ENCODE data around the gene SLC37A1.

The SLC37A1 gene

DNA sequence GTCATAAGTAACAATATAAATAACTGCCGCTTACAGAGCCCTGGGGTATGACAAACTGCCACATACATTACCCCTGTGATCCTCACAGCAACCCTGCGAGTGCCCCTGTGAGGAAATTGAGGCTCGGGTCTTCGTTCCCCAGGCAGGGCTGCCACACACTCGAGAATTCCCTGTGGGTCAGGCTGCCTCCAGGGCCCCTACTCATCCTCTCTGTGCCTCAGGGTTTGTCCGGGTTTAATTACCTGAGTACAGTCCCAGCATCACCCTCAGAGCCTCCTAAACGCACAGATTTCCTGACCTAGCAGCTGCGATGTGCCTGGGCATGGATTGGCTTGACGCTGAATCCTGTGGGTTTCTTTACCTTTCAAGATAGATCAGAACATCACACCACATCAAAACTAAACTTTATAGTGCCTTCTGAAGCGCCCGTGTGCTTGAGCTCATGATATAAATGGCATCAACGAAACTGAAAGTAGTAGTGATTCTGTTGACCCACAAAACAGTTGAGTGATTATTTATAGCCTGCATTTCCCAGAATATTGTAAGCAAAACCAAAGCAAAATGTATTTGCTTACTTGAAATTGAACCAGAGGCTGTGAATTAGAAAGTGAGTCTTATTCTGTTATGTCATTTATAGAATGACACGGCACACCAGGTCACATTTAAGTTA lies 14.0 kb downstream of the SLC37A1 start:
- no peak for DNase-seq (ENCODE audit: low spot score)

DNA sequence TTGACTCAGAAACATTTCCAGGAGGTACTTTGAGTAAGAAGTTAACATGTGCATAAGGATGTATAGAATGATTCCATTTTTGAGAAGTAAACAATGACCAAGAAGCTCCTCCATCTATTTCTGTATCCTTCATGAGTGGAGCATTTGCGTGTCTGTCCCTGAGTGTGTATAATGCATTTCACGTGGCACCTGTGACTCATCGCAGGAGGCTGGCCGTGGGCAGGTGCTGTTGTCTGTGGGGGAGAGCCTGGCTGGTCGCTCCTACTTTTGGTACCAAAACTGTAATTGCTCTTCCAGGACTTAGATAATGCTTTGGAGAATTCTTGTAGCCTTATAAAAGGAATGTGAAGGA lies 16.5 kb downstream of the SLC37A1 start:
- no peak for DNase-seq (ENCODE audit: low spot score)

DNA sequence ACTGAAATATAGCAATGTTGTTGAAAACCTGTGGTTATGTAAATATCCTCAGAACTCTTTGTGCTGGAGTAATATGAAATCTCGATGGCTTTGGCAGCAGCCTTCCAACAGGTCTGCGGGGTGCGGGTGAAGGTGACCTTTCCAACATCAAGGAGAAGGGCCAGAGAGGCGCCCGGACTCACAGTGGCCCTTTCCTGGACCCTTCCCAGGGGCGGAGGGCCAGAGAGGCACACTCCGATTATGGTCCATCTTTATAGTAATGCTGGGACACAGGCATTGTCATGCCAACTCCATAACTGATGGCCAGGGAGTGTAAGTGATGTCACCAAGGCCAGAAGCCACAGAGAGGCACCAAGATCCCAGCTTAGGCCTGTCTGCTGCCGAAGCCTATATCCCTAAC lies 18.1 kb downstream of the SLC37A1 start:
- DNase-seq (ENCODE audit: low spot score) = no peak

DNA sequence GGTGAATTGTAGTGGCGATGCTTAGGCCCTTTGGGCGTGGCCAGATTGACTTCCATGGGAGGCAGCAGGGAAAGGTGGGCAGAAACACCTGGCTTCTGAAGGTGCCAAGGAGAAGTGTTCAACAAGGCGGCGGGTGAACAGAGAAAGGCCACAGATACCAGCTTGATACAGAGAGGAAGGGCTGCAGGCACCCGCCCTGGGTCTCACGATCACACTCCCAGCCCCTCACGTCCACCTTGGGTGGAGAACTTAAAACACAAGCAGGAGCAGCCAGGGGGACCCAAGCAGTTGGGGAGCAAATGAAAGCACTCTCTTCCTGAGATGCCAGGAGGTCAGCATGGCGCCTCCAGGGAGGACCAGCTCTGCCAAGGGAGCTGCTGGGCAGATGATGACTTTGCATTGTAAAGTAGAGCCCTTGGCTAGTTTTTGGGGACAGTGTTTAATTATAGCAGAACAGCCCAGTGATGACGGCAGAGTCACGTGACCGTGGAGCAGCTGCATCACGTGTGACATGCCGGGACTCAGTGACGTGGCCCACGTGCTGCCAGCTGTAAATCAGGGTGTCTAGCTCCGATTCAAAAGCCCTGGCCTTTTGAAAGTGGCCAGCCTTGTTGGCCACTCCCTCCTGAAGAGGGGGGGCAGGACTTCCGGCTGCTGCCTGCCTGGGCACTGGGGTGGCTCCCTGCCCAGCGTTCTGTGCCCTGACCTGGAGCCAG lies 19.0 kb downstream of the SLC37A1 start:
- DNase-seq (ENCODE audit: low spot score) = no peak

DNA sequence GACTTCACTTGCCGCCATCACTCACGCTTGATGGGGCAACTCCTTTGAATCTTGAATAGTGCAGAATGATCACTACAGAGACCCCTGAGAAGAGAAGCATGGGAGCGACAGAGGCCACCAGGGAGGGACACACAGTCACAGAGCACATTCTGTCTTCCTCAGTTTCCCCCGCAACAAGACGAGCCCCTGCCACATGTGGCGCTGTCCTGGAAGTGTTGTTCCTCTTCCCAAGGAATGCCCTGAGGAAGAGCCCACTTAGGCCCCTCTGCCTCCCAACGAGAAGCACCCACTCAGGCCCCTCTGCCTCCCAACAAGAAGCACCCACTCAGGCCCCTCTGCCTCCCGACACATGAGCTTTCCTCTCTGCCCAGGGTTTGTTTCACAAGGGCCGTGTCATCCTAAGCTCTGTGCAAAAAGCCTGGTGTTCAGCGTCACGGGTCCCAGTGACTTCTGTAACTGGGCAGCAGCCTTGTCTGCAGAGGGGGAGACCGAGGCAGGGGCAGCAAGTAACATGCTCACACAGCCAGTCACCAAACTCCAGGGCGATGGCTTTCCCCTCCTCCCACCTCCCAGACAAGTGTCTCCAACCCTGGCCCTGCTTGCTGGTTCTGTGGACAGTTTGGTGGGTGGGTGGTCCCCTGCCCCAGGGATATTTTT lies 19.8 kb downstream of the SLC37A1 start:
- DNase-seq (ENCODE audit: low spot score) = no peak

DNA sequence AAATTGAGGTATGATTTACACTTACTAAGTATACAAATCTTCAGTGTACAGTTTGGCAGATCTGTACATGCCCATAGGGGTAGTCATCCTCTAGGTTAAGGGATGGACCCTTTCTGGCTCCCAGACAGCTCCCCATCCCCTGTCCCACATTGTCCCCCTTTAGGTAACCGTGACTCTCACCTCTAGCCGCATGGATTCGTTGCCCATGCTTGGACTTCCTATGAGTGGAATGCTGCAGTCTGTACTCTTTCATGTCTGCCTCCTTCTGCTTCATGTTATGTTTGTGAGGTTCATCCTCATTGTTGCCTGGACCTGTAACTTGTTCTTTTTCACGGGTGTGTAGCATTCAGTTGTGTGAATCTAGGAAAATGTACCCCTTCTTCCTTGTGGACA lies 20.3 kb downstream of the SLC37A1 start:
- DNase-seq (ENCODE audit: low spot score) = no peak

DNA sequence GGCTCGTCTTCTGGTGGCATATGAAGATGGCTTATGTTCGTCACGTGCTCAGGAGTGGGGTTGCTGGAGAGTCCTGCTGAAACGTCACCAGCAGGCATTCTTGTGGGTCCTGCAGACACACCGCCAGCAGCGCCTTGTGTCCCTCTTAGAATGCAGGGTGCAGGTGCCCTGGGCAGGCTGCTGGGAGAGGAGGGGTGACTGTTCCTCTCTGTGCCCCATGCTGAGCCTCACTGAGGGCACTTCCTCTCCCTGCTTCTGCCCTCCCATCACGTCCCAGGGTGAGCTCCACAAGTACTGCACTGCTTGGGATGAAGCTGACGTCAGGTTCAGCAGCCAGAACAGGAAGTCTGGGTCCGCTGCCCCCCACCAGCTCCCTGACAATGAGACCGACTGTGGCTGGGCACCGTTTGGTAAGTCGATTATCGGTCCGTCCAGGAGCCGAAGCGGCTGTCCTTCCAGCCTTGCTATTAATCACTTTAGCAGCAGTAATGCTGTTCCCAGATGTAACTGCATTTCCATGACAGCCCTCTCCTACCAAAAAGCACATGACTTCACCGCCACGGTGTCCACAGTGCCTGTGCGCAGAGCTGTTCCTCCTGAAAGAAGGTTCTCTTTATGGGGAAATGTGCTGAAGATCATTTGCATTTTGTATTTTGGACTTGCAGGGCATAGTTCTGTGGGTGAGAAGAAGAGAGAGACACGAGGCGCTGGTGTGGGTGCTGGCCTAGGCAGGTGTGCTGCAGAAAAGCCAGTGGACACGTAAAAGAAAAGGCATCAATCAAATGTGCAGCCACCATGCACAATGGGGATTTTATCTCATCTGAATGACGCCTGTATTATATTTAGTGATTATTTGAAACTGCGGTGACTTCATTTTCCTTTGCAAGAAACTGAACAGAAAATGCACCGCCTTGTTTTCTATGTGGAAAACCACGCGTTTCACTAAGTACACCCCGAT lies 21.0 kb downstream of the SLC37A1 start:
- DNase-seq (ENCODE audit: low spot score) = no peak

DNA sequence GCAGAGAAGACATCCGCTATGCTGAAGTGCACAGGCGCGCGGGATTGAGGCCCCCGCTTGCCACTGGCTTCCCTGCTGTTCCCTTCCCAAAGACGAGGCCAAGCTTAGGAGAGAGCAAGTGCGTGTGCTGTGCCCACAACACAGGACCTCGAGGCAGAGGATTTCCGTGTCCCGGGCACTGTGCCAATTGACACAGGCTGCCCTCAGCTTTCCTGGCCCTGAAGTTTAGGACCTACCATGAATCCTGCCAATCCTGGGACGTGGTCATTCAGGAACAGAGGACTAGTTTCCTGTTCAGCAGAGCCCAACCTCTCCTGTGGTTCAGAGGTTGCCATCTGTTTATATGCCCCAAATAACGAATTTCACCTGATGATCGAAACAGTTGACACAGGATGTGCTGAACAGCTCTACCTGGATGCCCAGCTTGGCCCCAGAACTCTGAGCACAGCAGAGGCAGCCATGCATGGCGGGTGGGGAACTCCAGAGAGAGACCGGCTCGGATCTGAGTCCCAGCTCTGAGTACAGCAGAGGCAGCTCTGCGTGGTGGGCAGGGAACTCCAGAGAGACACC lies 22.0 kb downstream of the SLC37A1 start:
- no peak for DNase-seq (ENCODE audit: low spot score)

DNA sequence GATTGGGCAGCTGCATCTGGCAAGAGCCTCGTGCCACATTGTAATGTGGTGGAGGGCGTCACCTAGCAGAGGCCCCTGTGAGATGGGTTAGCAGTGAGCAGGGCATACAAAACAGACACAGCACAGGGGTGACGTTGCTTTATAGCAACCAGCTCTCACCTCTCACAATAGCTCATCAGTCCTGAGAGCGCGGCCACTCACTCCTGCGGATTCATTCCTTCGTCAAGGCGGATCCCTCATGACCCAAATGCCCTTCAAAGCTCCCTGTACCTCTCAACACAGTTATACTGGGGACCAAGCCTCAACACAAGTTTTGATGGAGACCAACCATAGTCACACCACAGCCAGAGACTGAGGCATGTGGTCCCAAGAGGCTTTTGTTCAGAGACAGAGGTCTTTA lies 22.9 kb downstream of the SLC37A1 start:
- DNase-seq (ENCODE audit: low spot score) = no peak

DNA sequence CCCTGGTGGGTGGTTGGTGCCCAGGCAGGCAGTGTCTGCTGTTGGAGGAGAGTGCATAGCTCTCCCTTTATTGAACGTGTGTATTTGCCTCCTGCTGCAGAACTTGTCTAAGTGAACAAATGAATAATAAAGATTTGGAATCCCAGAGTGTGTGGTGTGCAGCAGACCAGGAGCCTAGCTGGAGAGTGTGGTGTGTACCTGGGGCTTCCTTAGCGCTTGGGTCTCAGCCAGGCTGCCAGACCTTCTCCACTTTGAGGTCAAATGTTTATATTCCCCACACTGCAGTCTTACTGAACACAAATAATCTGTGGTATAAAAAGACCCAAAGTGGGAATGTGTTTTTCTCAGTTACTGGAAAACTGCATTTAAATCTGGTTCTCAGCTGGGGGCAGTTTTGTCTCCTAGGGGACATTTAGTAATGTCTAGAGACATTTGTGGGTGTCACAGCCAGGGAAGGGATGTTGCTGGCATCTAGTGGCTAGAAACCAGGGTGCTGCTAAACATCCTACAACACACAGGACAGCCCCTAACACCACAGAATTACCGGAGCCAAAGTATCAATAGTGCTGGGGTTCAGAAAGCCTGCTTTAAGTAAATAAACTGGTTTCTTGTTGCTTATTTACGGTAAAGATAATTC lies 23.6 kb downstream of the SLC37A1 start:
- no peak for DNase-seq (ENCODE audit: low spot score)

DNA sequence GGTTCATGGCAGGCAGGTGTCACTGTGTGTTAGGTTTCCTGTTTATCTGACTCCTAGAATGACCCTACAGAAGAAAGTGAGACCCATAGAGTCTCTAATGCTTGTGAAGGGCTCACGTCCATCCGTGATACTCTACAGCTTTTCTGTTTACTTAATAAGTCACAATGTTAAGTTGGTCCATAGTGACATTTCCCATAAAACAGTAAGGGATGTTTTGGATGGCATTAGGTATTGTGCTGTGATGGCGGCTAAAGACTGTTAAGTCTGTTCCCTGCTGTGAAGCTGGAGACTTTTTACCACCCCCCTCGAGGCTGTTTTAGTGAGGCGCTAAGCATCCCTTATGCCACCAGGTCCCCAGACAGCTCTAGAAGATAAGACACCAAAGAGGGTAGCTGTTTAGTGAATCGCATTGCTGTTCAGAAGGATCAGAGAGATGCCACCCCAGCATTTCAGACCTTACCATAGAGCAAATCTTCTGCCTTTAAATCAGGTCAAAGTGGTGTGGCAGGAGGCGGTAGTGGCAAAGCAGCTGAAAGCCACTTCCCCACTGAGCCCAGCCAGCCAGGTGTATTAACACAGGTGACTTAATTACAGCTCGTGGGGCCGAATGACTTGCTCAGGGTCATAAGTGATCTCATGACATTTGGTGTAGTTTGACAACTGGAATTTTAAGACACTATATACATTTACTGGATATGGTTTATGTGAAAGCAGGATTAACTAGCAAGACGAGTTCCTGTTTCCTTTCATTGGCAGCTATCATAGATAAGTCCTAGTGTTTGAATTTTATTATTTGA lies 25.0 kb downstream of the SLC37A1 start:
- no peak for DNase-seq (ENCODE audit: low spot score)

DNA sequence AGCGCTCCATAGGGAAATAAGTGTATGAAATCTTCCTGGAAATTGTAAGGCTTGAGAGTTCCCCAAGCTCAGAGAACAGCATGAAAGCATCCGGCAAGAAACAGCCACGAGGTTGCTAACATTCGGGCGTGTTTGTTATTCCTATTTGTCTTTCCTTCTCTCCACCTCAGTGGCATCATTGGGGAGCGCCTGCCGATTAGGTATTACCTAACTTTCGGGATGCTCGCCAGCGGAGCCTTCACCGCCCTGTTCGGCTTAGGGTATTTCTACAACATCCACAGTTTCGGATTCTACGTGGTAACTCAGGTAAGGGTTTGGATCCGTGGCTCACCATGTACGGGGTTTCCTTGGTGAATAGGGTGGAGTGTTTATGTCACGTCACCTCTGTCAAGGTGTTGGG lies 25.7 kb downstream of the SLC37A1 start:
- no peak for DNase-seq (ENCODE audit: low spot score)

DNA sequence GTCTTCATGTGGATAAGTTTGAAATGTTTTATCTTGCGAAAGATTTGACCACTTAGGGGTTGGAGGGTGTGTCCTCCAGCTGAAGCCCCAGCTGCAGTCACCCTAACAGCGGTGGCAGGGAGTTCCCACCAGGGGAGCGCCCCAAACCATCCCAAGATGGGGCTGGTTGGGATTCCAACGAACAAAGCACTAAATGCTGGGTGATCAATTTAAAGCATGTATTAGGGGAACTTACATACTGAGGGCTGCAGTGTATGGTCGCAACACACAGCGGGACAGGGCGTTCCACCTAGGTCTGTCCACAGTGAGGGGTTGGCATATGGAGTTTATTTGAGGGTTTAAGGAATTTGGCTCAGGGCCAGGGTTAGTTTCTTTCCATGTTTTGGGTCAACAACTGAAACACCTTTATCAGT lies 26.3 kb downstream of the SLC37A1 start:
- no peak for DNase-seq (ENCODE audit: low spot score)

DNA sequence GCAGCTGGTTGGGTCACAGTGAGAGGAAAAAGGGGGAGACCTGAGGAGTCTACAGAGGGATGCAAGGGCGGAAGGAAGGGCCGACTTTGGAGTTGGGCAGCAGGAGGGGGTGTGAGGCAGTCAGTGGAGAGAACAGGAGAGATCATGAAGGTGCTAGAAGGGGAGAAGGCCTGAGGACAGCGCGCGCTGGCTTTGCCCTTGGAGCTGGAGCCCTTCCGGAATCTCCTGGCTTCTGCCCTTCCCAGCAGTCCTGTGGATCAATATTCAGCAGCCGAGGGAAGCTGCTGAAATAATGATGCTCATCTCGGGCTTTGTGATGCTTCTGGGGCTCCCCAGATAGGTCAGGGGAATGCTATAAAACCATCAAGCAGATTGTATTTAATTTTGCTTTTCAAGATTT lies 26.7 kb downstream of the SLC37A1 start:
- DNase-seq (ENCODE audit: low spot score) = no peak

DNA sequence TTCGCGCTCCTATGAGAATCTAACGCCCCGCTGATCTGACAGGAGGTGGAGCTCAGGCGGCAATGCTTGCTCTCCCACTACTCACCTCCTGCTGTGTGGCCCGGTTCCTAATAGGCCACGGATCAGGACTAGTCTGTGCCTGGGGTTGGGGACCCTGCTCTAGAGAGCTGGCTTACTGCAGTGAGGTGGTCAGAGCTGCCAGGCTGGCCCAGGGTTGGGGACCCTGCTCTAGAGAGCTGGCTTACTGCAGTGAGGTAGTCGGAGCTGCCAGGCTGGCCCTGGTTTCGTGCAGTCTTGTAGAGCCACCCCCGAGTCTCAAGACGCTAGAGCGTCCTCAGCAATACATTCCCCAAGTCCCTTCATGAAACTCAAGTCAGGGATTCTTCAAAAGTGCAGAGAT lies 27.5 kb downstream of the SLC37A1 start:
- no peak for DNase-seq (ENCODE audit: low spot score)

DNA sequence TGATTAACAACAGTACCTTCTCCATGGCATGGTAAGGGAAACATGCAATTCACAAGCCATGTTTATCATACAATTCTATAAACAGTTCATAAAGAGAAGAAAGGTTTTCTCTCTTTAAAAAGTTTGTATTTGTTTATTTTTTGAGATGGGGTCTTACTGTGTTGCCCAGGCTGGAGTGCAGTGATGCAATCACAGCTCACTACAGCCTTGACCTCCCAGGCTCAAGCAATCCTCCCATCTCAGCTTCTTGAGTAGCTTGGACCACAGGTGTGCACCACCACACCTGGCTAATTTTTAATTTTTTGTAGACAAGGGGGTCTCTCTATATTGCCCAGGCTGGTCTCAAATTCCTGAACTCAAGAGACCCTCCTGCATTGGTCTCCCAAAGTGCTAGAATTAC lies 28.0 kb downstream of the SLC37A1 start:
- DNase-seq (ENCODE audit: low spot score) = no peak

DNA sequence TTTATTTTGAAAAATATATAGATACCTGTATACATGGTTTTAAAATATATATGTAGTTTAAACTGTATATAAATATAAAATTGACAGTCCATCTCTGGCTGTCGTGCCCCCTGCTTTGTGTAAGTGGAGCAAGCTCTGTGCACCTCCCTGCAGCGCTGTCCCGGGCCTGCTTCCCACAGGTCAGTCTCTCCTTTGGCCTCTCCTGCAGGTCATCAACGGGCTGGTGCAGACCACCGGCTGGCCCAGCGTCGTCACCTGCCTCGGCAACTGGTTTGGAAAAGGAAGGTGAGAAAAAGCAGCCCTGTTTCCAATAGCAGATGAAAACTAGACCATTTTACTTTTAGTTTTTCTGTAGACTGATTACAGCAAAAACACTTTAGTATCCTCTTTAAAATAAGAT lies 28.5 kb downstream of the SLC37A1 start:
- no peak for DNase-seq (ENCODE audit: low spot score)

DNA sequence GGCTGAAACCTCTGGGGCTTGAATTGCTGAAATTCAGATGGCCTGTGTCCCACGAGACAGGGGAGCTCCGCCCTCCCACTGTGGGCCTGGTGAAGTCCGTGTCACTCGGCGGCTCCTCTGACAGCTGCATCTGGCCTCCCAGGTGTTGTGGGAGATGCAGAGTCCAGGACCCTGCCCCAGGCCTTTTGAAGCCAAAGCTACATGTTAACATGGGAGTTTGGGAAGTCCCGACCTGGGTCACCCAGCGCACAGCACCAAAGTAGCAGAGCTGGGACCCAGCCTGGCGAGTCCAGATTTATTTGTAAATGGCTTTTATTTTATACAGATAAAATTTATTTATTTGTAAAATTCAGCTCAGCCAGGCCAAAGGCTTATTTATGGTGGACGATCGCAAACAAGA lies 28.9 kb downstream of the SLC37A1 start:
- DNase-seq (ENCODE audit: low spot score) = no peak

DNA sequence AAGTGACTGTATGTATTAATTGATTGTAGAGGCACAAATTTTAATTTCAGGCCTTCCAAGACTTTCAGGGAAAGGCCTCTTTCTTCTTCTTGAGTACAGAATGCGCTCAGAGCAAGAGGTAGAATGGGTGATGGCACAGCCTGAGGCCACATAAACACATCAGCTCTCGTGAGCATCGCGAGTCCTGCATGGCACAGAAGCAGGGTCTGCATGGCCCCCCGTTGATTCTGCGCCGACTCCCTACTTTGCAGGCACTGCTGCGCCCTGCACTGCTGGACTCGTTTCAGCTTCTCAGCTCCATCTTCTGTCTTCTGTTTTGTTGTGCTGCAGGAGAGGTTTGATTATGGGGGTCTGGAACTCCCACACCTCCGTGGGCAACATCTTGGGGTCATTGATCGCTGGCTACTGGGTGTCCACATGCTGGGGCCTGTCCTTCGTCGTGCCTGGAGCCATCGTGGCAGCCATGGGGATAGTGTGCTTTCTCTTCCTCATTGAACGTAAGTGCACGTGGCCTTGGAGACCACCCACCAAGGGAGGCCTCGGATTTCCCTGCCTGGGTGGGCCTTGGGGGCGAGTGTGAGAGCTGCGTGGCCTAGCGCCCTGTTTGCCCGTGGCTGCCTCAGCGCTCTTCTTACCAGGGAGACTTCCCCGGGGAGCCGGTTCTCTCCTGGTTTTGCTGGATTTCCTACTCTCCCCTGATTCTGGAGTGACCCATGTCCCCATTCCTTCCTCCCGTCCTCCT lies 29.6 kb downstream of the SLC37A1 start:
- DNase-seq (ENCODE audit: low spot score) = no peak

DNA sequence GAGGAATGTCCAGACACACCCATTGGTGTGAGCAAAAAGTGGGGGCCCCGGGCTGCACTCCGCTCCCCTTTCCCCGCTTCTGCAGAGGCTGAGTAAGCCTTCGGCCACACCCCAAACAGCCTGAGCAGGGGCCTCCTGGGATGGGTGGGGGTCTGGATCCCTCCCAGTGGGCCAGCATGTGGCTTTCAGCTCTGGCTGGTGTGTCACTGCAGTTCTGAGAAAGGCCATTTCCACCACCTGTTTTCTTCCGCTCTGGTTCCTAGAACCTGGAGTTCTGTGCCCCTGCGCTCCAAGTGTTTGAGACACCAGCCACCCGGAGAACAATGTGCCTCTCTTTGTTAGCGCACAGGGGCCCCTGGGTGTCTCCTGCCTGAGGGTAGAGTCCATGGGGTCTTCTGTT lies 30.9 kb downstream of the SLC37A1 start:
- DNase-seq (ENCODE audit: low spot score) = no peak
